Fibroblast of mammary gland (primary cell): ENCODE results near the gene ZNF771.

Experiments used
- DNase-seq: peaks from one replicate; pipeline ENCODE4 v3.0.0-alpha.2; 2010; ENCODE audit warnings: low read depth
- H3K4me3 ChIP-seq: 2 replicates; pipeline ENCODE4 v1.5.1; 2011; ENCODE audit warnings: low read depth, mild to moderate bottlenecking, low read length, moderate library complexity; ENCODE audit not compliant: control insufficient read depth
- CTCF ChIP-seq: conservative IDR thresholded peaks from 2 replicates; pipeline ENCODE4 v1.5.1; 2011; ENCODE audit warnings: low read depth, low read length, inconsistent platforms; ENCODE audit not compliant: control insufficient read depth, insufficient read depth

ZNF771 gene

GRCh38 chr16:30421010-30421409, 13.6 kb downstream of the ZNF771 start:
- H3K4me3 ChIP-seq: no peak overlapping the region
- TF ChIP-seq CTCF: no peak
- no peak for DNase-seq

- H3K4me3 ChIP-seq: no peak overlapping the region
- no peak for TF ChIP-seq CTCF
- no peak for DNase-seq
These were observed 20.6 kb downstream of the ZNF771 start for GRCh38 chr16:30428055-30428454.

- TF ChIP-seq CTCF: no peak
- DNase-seq: no peak
- H3K4me3 ChIP-seq: peak overlapping the region; percentile 86
These were observed 21.9 kb downstream of the ZNF771 start for GRCh38 chr16:30429418-30429677.

- TF ChIP-seq CTCF: peak; percentile 63
- DNase-seq: peak; percentile 97
- H3K4me3 ChIP-seq: peak within 1 kb of the TSS; percentile 86
These were observed 22.4 kb downstream of the ZNF771 start, which contains the start of gene DCTPP1 for GRCh38 chr16:30429678-30430427. Gene DCTPP1, minus strand, starts transcription at chr16:30430030. Its CDS starts 50 bp downstream, at chr16:30429980.

GRCh38 chr16:30430428-30430970, 23.1 kb downstream of the ZNF771 start:
- no peak for TF ChIP-seq CTCF
- H3K4me3 ChIP-seq: peak overlapping the region; percentile 86
- peak; percentile 20 for DNase-seq

- no peak for TF ChIP-seq CTCF
- H3K4me3 ChIP-seq: no peak overlapping the region
- DNase-seq: no peak
These were observed 27.4 kb downstream of the ZNF771 start for GRCh38 chr16:30434852-30435251.

- DNase-seq: no peak
- TF ChIP-seq CTCF: no peak
These were observed 30.2 kb downstream of the ZNF771 start for GRCh38 chr16:30437511-30438046.

More at GRCh38 chr16:30437511-30438046, 30.2 kb downstream of the ZNF771 start:
- H3K4me3 ChIP-seq: no peak overlapping the region
